Stimulated activated CD8-positive, alpha-beta memory T cell treated with anti-CD3 and anti-CD28 coated beads, Interleukin-12 subunit alpha, Interleukin-12 subunit beta, amount 100 ng/mL, for 1 hour (primary cell): ENCODE data around the gene ABLIM2.

Experiments
- DNase-seq: peaks from one replicate; pipeline ENCODE4 v3.0.0-alpha.2; 2020; ENCODE audit warnings: low read depth

ABLIM2 gene

GRCh38 chr4:8022767-8023695 lies 135.6 kb downstream of the ABLIM2 start:
- DNase-seq, result no peak

- no peak for DNase-seq
These were observed 136.8 kb downstream of the ABLIM2 start for GRCh38 chr4:8021796-8022195.

- DNase-seq, result no peak
These were observed 138.9 kb downstream of the ABLIM2 start for GRCh38 chr4:8019396-8020365.

- no peak for DNase-seq
These were observed 142.1 kb downstream of the ABLIM2 start for GRCh38 chr4:8016527-8016926.

- no peak for DNase-seq
These were observed 143.1 kb downstream of the ABLIM2 start for GRCh38 chr4:8015512-8015911.

- DNase-seq, result no peak
These were observed 144.5 kb downstream of the ABLIM2 start for GRCh38 chr4:8013976-8014726.

GRCh38 chr4:8012517-8012916 lies 146.1 kb downstream of the ABLIM2 start:
- no peak for DNase-seq

- no peak for DNase-seq
These were observed 148.0 kb downstream of the ABLIM2 start for GRCh38 chr4:8010618-8011017.

GRCh38 chr4:8009710-8010511 lies 148.7 kb downstream of the ABLIM2 start:
- DNase-seq, result no peak

GRCh38 chr4:8009097-8009496 lies 149.5 kb downstream of the ABLIM2 start:
- no peak for DNase-seq

- DNase-seq, result no peak
These were observed 150.2 kb downstream of the ABLIM2 start for GRCh38 chr4:8008391-8008790.

- DNase-seq, result no peak
These were observed 151.0 kb downstream of the ABLIM2 start for GRCh38 chr4:8007581-8007980.

GRCh38 chr4:8006471-8006870 lies 152.1 kb downstream of the ABLIM2 start:
- no peak for DNase-seq

GRCh38 chr4:8005814-8006215 lies 152.8 kb downstream of the ABLIM2 start:
- DNase-seq, result no peak

- DNase-seq, result no peak
These were observed 153.4 kb downstream of the ABLIM2 start for GRCh38 chr4:8005033-8005808.

- no peak for DNase-seq
These were observed 154.5 kb downstream of the ABLIM2 start for GRCh38 chr4:8004066-8004465.

- no peak for DNase-seq
These were observed 155.9 kb downstream of the ABLIM2 start for GRCh38 chr4:8002525-8003309.

- no peak for DNase-seq
These were observed 156.9 kb downstream of the ABLIM2 start for GRCh38 chr4:8001564-8002355.
